Measurements from ENCODE around the gene CAPN9.

CAPN9 gene

GRCh38 chr1:230747890-230748800 lies 957 bp downstream of the CAPN9 start:
- Histone ChIP-seq H3K4me1 (ENCODE audit: control insufficient read depth in 2 of 2, insufficient read depth in 2 of 2, low read length in 2 of 2) (peaks cover 22 to 59% of the 10 kb centered on the region in 2 donors), H3K27me3 (ENCODE audit: control insufficient read depth in 2 of 2, insufficient read depth in 2 of 2, low read length in 2 of 2) (no peaks in the 10 kb centered on the region), H3K9me3 (ENCODE audit: control insufficient read depth in 2 of 2, low read length in 2 of 2) (no peaks in the 10 kb centered on the region), H3K36me3 (ENCODE audit: control insufficient read depth in 2 of 2, insufficient read depth in 2 of 2, low read length in 2 of 2) (no peaks in the 10 kb centered on the region), H3K9ac (ENCODE audit: low read depth in 1 of 2, low read length in 2 of 2) (peak overlapping the region in 1 of 2 donors; percentile 72), H3K27ac (ENCODE audit: low read depth in 2 of 2, low read length in 2 of 2) (peak overlapping the region; percentile 78 to 91), H3K4me3 (ENCODE audit: low read length in 2 of 2) (peak overlapping the region; percentile 62)

- H3K36me3 ChIP-seq (ENCODE audit: control insufficient read depth in 2 of 2, insufficient read depth in 2 of 2, low read length in 2 of 2): no peaks in the 10 kb centered on the region
- H3K4me3 ChIP-seq (ENCODE audit: low read length in 2 of 2): peak overlapping the region; percentile 47 to 63
- H3K27ac ChIP-seq (ENCODE audit: low read depth in 2 of 2, low read length in 2 of 2): peak overlapping the region; percentile 78 to 91
- H3K27me3 ChIP-seq (ENCODE audit: control insufficient read depth in 2 of 2, insufficient read depth in 2 of 2, low read length in 2 of 2): no peaks in the 10 kb centered on the region
- H3K9ac ChIP-seq (ENCODE audit: low read depth in 1 of 2, low read length in 2 of 2): peak overlapping the region in 1 of 2 donors; percentile 8
- H3K9me3 ChIP-seq (ENCODE audit: control insufficient read depth in 2 of 2, low read length in 2 of 2): no peaks in the 10 kb centered on the region
- peaks cover 23 to 64% of the 10 kb centered on the region in 2 donors for H3K4me1 ChIP-seq (ENCODE audit: control insufficient read depth in 2 of 2, insufficient read depth in 2 of 2, low read length in 2 of 2)
These were observed 2.0 kb downstream of the CAPN9 start for GRCh38 chr1:230749150-230749549.

GRCh38 chr1:230749635-230750034 lies 2.4 kb downstream of the CAPN9 start:
- H3K27me3 ChIP-seq (ENCODE audit: control insufficient read depth in 2 of 2, insufficient read depth in 2 of 2, low read length in 2 of 2): no peaks in the 10 kb centered on the region
- H3K4me3 ChIP-seq (ENCODE audit: low read length in 2 of 2): no peak overlapping the region
- no peaks in the 10 kb centered on the region for H3K36me3 ChIP-seq (ENCODE audit: control insufficient read depth in 2 of 2, insufficient read depth in 2 of 2, low read length in 2 of 2)
- H3K9ac ChIP-seq (ENCODE audit: low read depth in 1 of 2, low read length in 2 of 2): no peak overlapping the region
- H3K9me3 ChIP-seq (ENCODE audit: control insufficient read depth in 2 of 2, low read length in 2 of 2): no peaks in the 10 kb centered on the region
- peak overlapping the region; percentile 87 to 91 for H3K27ac ChIP-seq (ENCODE audit: low read depth in 2 of 2, low read length in 2 of 2)
- H3K4me1 ChIP-seq (ENCODE audit: control insufficient read depth in 2 of 2, insufficient read depth in 2 of 2, low read length in 2 of 2): peaks cover 24 to 65% of the 10 kb centered on the region in 2 donors

GRCh38 chr1:230750576-230750975 lies 3.4 kb downstream of the CAPN9 start:
- Histone ChIP-seq H3K27ac (ENCODE audit: low read depth in 2 of 2, low read length in 2 of 2) (peak overlapping the region; percentile 87 to 91), H3K9ac (ENCODE audit: low read depth in 1 of 2, low read length in 2 of 2) (peak overlapping the region in 1 of 2 donors; percentile 74), H3K4me3 (ENCODE audit: low read length in 2 of 2) (peak overlapping the region in 1 of 2 donors; percentile 49), H3K4me1 (ENCODE audit: control insufficient read depth in 2 of 2, insufficient read depth in 2 of 2, low read length in 2 of 2) (peaks cover 25 to 70% of the 10 kb centered on the region in 2 donors), H3K27me3 (ENCODE audit: control insufficient read depth in 2 of 2, insufficient read depth in 2 of 2, low read length in 2 of 2) (no peaks in the 10 kb centered on the region), H3K36me3 (ENCODE audit: control insufficient read depth in 2 of 2, insufficient read depth in 2 of 2, low read length in 2 of 2) (no peaks in the 10 kb centered on the region), H3K9me3 (ENCODE audit: control insufficient read depth in 2 of 2, low read length in 2 of 2) (no peaks in the 10 kb centered on the region)

GRCh38 chr1:230750986-230751625 lies 3.9 kb downstream of the CAPN9 start:
- H3K27me3 ChIP-seq (ENCODE audit: control insufficient read depth in 2 of 2, insufficient read depth in 2 of 2, low read length in 2 of 2): no peaks in the 10 kb centered on the region
- H3K27ac ChIP-seq (ENCODE audit: low read depth in 2 of 2, low read length in 2 of 2): peak overlapping the region; percentile 87 to 91
- H3K9ac ChIP-seq (ENCODE audit: low read depth in 1 of 2, low read length in 2 of 2): peak overlapping the region; percentile 52 to 74
- H3K4me1 ChIP-seq (ENCODE audit: control insufficient read depth in 2 of 2, insufficient read depth in 2 of 2, low read length in 2 of 2): peaks cover 25 to 70% of the 10 kb centered on the region in 2 donors
- H3K4me3 ChIP-seq (ENCODE audit: low read length in 2 of 2): peak overlapping the region in 1 of 2 donors; percentile 49
- no peaks in the 10 kb centered on the region for H3K9me3 ChIP-seq (ENCODE audit: control insufficient read depth in 2 of 2, low read length in 2 of 2)
- no peaks in the 10 kb centered on the region for H3K36me3 ChIP-seq (ENCODE audit: control insufficient read depth in 2 of 2, insufficient read depth in 2 of 2, low read length in 2 of 2)

- no peaks in the 10 kb centered on the region for H3K9me3 ChIP-seq (ENCODE audit: control insufficient read depth in 2 of 2, low read length in 2 of 2)
- no peaks in the 10 kb centered on the region for H3K27me3 ChIP-seq (ENCODE audit: control insufficient read depth in 2 of 2, insufficient read depth in 2 of 2, low read length in 2 of 2)
- H3K9ac ChIP-seq (ENCODE audit: low read depth in 1 of 2, low read length in 2 of 2): peak overlapping the region; percentile 41 to 61
- peaks cover 25 to 60% of the 10 kb centered on the region in 2 donors for H3K4me1 ChIP-seq (ENCODE audit: control insufficient read depth in 2 of 2, insufficient read depth in 2 of 2, low read length in 2 of 2)
- no peaks in the 10 kb centered on the region for H3K36me3 ChIP-seq (ENCODE audit: control insufficient read depth in 2 of 2, insufficient read depth in 2 of 2, low read length in 2 of 2)
- H3K27ac ChIP-seq (ENCODE audit: low read depth in 2 of 2, low read length in 2 of 2): peak overlapping the region; percentile 80 to 91
- H3K4me3 ChIP-seq (ENCODE audit: low read length in 2 of 2): peak overlapping the region; percentile 1 to 47
These were observed 5.2 kb downstream of the CAPN9 start for GRCh38 chr1:230752407-230752806.

GRCh38 chr1:230753191-230753585 lies 6.0 kb downstream of the CAPN9 start:
- no peaks in the 10 kb centered on the region for H3K9me3 ChIP-seq (ENCODE audit: control insufficient read depth in 2 of 2, low read length in 2 of 2)
- peak overlapping the region in 1 of 2 donors; percentile 47 for H3K4me3 ChIP-seq (ENCODE audit: low read length in 2 of 2)
- H3K9ac ChIP-seq (ENCODE audit: low read depth in 1 of 2, low read length in 2 of 2): peak overlapping the region; percentile 47 to 61
- no peaks in the 10 kb centered on the region for H3K36me3 ChIP-seq (ENCODE audit: control insufficient read depth in 2 of 2, insufficient read depth in 2 of 2, low read length in 2 of 2)
- H3K4me1 ChIP-seq (ENCODE audit: control insufficient read depth in 2 of 2, insufficient read depth in 2 of 2, low read length in 2 of 2): peaks cover 25 to 54% of the 10 kb centered on the region in 2 donors
- H3K27ac ChIP-seq (ENCODE audit: low read depth in 2 of 2, low read length in 2 of 2): peak overlapping the region; percentile 80 to 91
- no peaks in the 10 kb centered on the region for H3K27me3 ChIP-seq (ENCODE audit: control insufficient read depth in 2 of 2, insufficient read depth in 2 of 2, low read length in 2 of 2)

DNA sequence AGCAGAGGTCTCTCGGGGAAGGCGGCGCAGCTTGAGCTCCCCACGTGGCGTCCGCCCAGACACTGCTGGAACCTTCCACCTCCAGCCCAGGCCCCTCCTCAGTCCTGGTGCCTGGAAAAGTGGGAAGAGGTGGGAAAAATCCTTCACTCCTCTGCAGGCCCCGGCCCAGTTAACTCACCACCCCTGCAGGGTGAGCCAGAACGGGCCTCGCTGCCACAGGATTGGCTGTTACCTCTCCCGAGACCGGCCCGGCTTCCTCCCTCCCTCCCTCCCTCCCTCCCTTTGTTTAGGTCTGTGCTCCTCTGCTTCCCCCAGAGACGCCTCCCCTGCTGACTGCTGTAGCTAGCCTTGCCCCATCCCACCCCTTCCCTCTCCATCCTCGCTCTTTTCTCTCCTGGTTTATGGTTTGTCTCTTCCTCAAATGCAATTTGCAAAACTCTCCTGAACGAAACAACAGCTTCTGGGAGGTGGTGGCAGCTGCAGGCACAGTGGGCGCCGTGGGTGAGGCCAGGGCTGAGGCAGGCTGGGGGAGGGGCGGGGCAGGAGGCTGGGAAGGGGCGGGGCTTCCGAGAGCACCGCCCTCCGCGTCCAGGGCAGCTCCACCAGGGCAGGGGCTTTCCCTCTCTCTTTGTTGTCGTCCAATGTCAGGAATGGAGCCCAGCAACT lies 6.5 kb downstream of the CAPN9 start:
- Histone ChIP-seq H3K4me1 (ENCODE audit: control insufficient read depth in 2 of 2, insufficient read depth in 2 of 2, low read length in 2 of 2) (peaks cover 24 to 50% of the 10 kb centered on the region in 2 donors), H3K27me3 (ENCODE audit: control insufficient read depth in 2 of 2, insufficient read depth in 2 of 2, low read length in 2 of 2) (no peaks in the 10 kb centered on the region), H3K27ac (ENCODE audit: low read depth in 2 of 2, low read length in 2 of 2) (peak overlapping the region; percentile 80 to 91), H3K9ac (ENCODE audit: low read depth in 1 of 2, low read length in 2 of 2) (peak overlapping the region in 1 of 2 donors; percentile 61), H3K36me3 (ENCODE audit: control insufficient read depth in 2 of 2, insufficient read depth in 2 of 2, low read length in 2 of 2) (no peaks in the 10 kb centered on the region), H3K4me3 (ENCODE audit: low read length in 2 of 2) (peak overlapping the region; percentile 47 to 48), H3K9me3 (ENCODE audit: control insufficient read depth in 2 of 2, low read length in 2 of 2) (no peaks in the 10 kb centered on the region)

DNA sequence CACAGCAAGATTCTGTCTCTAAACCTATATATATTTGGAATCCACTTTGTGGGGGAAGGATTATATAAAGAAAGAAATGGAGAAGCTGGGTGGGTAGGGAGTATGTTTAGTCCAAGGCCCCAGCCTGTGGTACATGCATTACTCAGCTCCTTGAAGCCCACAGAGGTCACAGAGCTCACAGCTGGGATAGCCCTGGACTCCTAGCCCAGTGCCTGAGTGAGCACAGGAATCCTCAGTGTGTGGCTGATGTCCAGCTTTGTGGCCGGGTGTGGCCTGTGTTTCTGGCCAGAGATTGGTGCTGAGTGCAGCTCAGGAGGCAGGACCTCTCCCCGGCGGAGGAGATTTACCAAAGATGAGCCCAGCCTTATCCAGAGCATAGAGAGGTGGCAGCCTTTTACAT lies 7.6 kb downstream of the CAPN9 start:
- Histone ChIP-seq H3K9ac (ENCODE audit: low read depth in 1 of 2, low read length in 2 of 2) (peak overlapping the region in 1 of 2 donors; percentile 19), H3K27ac (ENCODE audit: low read depth in 2 of 2, low read length in 2 of 2) (no peak overlapping the region), H3K4me1 (ENCODE audit: control insufficient read depth in 2 of 2, insufficient read depth in 2 of 2, low read length in 2 of 2) (peaks cover 22 to 39% of the 10 kb centered on the region in 2 donors), H3K27me3 (ENCODE audit: control insufficient read depth in 2 of 2, insufficient read depth in 2 of 2, low read length in 2 of 2) (no peaks in the 10 kb centered on the region), H3K9me3 (ENCODE audit: control insufficient read depth in 2 of 2, low read length in 2 of 2) (no peaks in the 10 kb centered on the region), H3K36me3 (ENCODE audit: control insufficient read depth in 2 of 2, insufficient read depth in 2 of 2, low read length in 2 of 2) (no peaks in the 10 kb centered on the region), H3K4me3 (ENCODE audit: low read length in 2 of 2) (no peak overlapping the region)
